Loucy (cell line): ENCODE measurements around the gene WHRN.

ENCODE experiments used
- EZH2phosphoT487 ChIP-seq: fragments of 200-600 bp; IDR thresholded peaks from 2 replicates; pipeline ENCODE4 v1.6.1; 2018; ENCODE audit warnings: antibody characterized with exemption, mild to moderate bottlenecking, moderate library complexity, borderline replicate concordance
- TF ChIP-seq, protein P1 (sequence below): fragments of 200-600 bp; sonication (generic); conservative IDR thresholded peaks from 2 replicates; pipeline ENCODE4 v1.5.1; 2014; ENCODE audit warnings: mild to moderate bottlenecking, antibody characterized with exemption, low read length

DNA sequence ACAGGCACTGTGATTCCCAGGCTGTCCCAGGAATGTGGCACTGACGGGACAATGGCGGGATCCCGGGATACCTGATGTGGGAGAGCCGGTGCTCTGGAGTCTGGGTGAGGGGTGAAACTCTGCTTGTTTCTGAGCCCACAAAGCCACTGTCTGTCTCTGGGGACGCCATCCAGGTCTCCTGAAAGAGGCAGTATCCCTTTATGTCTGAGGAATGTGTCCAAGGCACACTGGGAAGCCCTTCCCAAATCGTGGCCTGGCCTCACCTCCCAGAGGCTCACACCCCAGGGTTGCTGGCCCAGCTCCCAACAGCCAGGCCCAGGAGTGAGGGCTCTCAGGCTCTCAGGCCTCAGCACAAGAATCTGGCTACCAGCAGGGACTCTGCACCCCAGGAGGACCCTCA, 148.5 kb downstream of the WHRN start:
- TF ChIP-seq, protein P1, sequence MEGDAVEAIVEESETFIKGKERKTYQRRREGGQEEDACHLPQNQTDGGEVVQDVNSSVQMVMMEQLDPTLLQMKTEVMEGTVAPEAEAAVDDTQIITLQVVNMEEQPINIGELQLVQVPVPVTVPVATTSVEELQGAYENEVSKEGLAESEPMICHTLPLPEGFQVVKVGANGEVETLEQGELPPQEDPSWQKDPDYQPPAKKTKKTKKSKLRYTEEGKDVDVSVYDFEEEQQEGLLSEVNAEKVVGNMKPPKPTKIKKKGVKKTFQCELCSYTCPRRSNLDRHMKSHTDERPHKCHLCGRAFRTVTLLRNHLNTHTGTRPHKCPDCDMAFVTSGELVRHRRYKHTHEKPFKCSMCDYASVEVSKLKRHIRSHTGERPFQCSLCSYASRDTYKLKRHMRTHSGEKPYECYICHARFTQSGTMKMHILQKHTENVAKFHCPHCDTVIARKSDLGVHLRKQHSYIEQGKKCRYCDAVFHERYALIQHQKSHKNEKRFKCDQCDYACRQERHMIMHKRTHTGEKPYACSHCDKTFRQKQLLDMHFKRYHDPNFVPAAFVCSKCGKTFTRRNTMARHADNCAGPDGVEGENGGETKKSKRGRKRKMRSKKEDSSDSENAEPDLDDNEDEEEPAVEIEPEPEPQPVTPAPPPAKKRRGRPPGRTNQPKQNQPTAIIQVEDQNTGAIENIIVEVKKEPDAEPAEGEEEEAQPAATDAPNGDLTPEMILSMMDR: no peak
- no peak for TF ChIP-seq EZH2phosphoT487
